HG02870 (cell line): ENCODE results near the gene ATOX1.
"Not testable (repeated sequence)": the region's sequence is repeated elsewhere in the genome, so short reads cannot be mapped to it uniquely, and the experiment has no call there.

Experiments
- ATAC-seq: cut with Tn5 transposase; IDR thresholded peaks from one replicate; pipeline ENCODE4 v1.9.1; 2021; ENCODE audit warnings: mild to moderate bottlenecking, moderate library complexity; ENCODE audit not compliant: unreplicated experiment

ATOX1 gene

DNA sequence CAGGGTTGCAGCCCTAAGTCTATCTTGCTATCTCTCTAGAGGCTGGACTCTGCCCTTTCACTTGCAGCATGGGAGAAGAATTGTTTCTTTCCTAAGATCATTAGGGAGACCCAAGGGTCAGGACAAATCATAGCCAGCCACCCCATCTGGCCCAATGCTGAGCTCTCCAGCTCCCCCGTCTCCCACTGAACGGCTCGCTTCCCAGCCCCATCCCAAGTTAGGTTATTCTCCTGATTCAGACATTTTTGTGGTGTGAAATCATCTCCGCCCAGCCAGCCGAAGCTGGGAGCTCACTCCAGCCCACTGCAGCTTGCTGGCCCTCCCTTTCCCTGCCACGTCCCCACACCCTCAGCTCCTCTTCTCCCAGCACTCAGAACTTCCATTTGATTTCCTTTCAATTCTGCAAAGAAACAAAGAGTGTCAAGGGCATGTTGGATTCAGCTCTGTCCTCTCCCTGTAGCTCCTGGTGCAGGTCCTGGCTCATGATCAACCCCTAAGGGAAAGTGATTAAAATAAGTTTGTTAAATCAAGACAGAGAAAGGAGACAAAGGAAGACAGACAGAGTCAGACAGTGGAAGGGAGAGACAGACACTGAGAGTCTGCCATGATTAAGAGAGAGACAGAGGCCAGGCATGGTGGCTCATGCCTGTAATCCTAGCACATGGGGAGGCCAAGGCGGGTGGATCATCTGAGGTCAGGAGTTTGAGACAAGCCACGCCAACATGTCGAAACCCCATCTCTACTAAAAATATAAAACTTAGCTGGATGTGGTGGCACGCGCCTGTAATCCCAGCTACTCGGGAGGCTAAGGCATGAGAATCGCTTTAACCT is 59.1 kb downstream of the ATOX1 start:
- ATAC-seq, result no peak

DNA sequence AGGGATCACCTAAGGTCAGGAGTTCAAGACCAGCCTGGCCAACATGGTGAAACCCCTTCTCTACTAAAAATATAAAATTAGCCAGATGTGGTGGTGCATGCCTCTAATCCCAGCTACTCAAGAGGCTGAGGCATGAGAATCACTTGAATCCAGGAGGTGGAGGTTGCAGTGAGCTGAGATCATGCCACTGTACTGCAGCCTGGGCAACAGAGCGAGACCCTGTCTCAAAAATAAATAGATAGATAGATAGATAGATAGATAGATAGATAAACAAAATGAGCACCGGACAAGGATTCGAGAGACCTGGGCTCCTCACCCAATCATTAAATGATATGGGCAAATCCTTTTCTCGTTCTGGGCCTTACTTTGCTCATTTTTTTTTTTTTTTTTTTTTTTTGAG is 60.4 kb downstream of the ATOX1 start:
- not testable (repeated sequence) for ATAC-seq

DNA sequence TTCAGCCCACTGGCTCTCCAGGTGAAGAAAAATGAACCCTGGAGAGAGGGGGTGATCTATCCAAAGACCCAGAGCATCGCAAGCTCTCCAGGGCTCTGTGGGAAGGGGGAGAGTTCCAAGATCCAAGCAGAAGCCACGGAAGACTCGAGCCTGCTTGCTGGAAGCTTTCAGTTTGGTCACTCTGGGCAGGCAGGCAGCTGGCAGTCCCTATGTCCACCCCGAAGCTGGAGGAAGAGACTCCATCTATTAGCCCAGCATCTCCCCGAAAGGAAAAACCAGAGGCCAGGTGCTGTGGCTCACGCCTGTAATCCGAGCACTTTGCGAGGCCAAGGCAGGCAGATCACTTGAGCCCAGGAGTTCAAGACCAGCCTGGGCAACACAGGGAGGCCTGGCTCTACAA is 61.0 kb downstream of the ATOX1 start:
- ATAC-seq, result no peak

DNA sequence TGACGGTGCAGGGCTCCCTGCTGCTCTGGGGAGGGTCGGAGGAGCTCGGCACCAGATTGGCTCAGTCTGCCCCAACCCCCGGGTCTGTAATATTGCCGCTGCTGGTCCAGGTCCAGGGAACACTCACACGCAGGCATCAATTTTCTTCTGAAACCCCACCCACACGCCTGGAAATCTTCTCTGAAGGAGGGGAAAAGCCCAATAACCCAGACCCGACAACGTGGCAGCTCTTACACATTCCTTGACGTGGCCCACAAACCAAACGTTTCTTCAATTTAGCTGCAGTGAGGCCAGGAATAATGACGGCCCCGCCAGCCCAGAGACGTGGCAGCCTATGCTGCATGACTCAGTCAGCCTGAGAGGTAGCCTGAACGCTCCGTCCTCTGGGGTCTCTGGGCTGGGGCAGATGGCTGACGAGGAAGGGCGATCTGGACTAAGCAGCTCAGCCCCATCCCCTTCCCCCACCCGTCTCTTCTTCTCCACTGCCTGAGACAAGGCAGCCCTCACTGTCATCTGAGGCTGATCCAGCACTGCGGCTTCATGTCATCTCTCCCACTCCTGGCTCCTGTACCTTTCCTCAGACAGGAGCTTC is 61.9 kb downstream of the ATOX1 start:
- ATAC-seq, result no peak

DNA sequence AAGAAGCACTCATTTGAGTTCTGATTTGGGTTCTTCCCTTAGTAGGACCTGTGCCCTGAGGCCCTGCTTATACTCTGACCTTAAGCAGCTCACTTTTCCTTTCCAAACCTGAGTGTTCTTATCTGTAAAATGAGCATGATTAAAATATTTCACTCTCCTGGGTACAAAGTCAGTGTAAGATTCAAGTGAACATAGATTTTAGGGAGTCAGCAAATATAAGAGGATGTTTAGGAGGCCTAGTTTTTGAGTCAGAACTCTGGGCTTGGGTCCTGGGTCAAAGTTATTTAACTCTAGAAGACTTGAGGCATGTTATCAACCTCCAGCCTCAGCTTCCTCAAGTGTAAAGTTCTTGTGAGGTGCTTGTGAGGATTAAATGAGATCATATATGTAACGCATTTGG is 63.0 kb downstream of the ATOX1 start:
- no peak for ATAC-seq

DNA sequence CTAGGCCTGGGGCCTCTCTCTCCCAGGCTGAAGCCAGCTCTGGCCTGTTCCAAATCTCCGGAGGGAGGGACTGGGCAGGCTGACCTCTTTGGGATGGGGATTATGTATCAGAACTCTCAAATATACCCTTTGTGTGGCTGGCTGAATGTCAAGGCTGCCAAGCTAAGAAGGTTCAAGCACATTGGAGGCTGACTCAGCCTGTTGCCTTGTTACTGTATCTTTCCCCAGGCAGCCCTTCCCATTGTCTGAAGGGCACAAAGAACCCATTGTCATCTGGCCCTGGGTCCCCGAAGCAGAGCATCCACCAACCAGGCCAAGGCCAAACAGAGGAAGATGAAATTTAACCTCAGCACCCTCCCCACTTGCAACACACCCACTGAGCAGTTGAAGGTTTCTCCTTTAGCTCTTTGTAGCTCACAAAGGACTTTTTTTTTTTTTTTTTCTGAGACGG is 64.4 kb downstream of the ATOX1 start:
- no peak for ATAC-seq
